H9 (cell line): Measurements from ENCODE around the gene ETV5. TPM values are rescaled to one million over a fixed set of nuclear protein-coding genes. Genes with fewer than 3 reads are reported as not detected.

ENCODE experiments used
- DNase-seq: peaks from one replicate; pipeline ENCODE4 v3.0.0-alpha.2; 2017
- H2AFZ ChIP-seq: one replicate; pipeline ENCODE4 v1.6.1; 2013; ENCODE audit warnings: mild to moderate bottlenecking, low read length, control low read depth, moderate library complexity
- H2AK5ac ChIP-seq: 2 replicates; pipeline ENCODE4 v1.6.1; 2013; ENCODE audit warnings: low read length, control low read depth, mixed read lengths; ENCODE audit not compliant: insufficient read length
- H2BK120ac ChIP-seq: one replicate; pipeline ENCODE4 v1.6.1; 2013; ENCODE audit warnings: low read depth, mild to moderate bottlenecking, low read length, control low read depth, inconsistent platforms; ENCODE audit not compliant: poor library complexity, severe bottlenecking
- H2BK12ac ChIP-seq: 2 replicates; pipeline ENCODE4 v1.6.1; 2013; ENCODE audit warnings: low read length, control low read depth, mixed read lengths, low read depth; ENCODE audit not compliant: insufficient read length
- H2BK15ac ChIP-seq: 2 replicates; pipeline ENCODE4 v1.6.1; 2013; ENCODE audit warnings: low read depth, low read length, control low read depth
- H2BK20ac ChIP-seq: one replicate; pipeline ENCODE4 v1.6.1; 2013; ENCODE audit warnings: low read depth, mild to moderate bottlenecking, low read length, control low read depth, inconsistent platforms; ENCODE audit not compliant: poor library complexity, severe bottlenecking
- H2BK5ac ChIP-seq: 2 replicates; pipeline ENCODE4 v1.6.1; 2013; ENCODE audit warnings: low read length, control low read depth, mixed read lengths; ENCODE audit not compliant: insufficient read length
- H3K14ac ChIP-seq: 2 replicates; pipeline ENCODE4 v1.6.1; 2013; ENCODE audit warnings: low read length, control low read depth; ENCODE audit not compliant: insufficient read depth
- H3K18ac ChIP-seq: 2 replicates; pipeline ENCODE4 v1.6.1; 2013; ENCODE audit warnings: low read depth, mild to moderate bottlenecking, mixed read lengths, low read length, control low read depth; ENCODE audit not compliant: insufficient read length
- H3K23ac ChIP-seq: 2 replicates; pipeline ENCODE4 v1.6.1; 2013; ENCODE audit warnings: low read length, control low read depth, mixed read lengths, low read depth; ENCODE audit not compliant: insufficient read length
- H3K23me2 ChIP-seq: 2 replicates; pipeline ENCODE4 v1.6.1; 2013; ENCODE audit warnings: low read depth, mild to moderate bottlenecking, mixed read lengths, low read length, control low read depth; ENCODE audit not compliant: insufficient read length, poor library complexity, severe bottlenecking
- H3K27ac ChIP-seq: 2 replicates; pipeline ENCODE4 v1.5.1; 2013; ENCODE audit warnings: low read length, control low read depth, mixed read lengths, low read depth; ENCODE audit not compliant: insufficient read length
- H3K27me3 ChIP-seq: 2 replicates; pipeline ENCODE4 v1.6.1; 2013; ENCODE audit warnings: low read length, control low read depth, inconsistent platforms; ENCODE audit not compliant: insufficient read depth
- H3K4ac ChIP-seq: 2 replicates; pipeline ENCODE4 v1.6.1; 2013; ENCODE audit warnings: low read depth, mild to moderate bottlenecking, control low read depth, inconsistent platforms, low read length, moderate library complexity
- H3K4me1 ChIP-seq: 2 replicates; pipeline ENCODE4 v1.6.1; 2013; ENCODE audit warnings: low read length, control low read depth, inconsistent platforms; ENCODE audit not compliant: insufficient read depth
- H3K4me2 ChIP-seq: 2 replicates; pipeline ENCODE4 v1.6.1; 2013; ENCODE audit warnings: low read length, control low read depth, mixed read lengths; ENCODE audit not compliant: insufficient read length, insufficient read depth
- H3K56ac ChIP-seq: 2 replicates; pipeline ENCODE4 v1.6.1; 2013; ENCODE audit warnings: low read depth, mild to moderate bottlenecking, mixed read lengths, low read length, control low read depth; ENCODE audit not compliant: insufficient read length
- H3K79me1 ChIP-seq: 2 replicates; pipeline ENCODE4 v1.6.1; 2013; ENCODE audit warnings: low read depth, mild to moderate bottlenecking, moderate library complexity, low read length, control low read depth, inconsistent platforms; ENCODE audit not compliant: insufficient read depth, poor library complexity, severe bottlenecking
- H3K79me2 ChIP-seq: 2 replicates; pipeline ENCODE4 v1.6.1; 2013; ENCODE audit warnings: low read length, control low read depth, inconsistent platforms; ENCODE audit not compliant: insufficient read depth
- H3K9ac ChIP-seq: 2 replicates; pipeline ENCODE4 v1.6.1; 2013; ENCODE audit warnings: low read length, control low read depth, mixed read lengths; ENCODE audit not compliant: insufficient read length; ENCODE audit errors: extremely low read depth
- H3K9me3 ChIP-seq: one replicate; pipeline ENCODE4 v1.6.1; 2013; ENCODE audit warnings: low read depth, low read length, inconsistent platforms; ENCODE audit not compliant: control insufficient read depth
- H3T11ph ChIP-seq: one replicate; pipeline ENCODE4 v1.6.1; 2013; ENCODE audit warnings: mild to moderate bottlenecking, low read length, control low read depth, inconsistent platforms
- H4K20me1 ChIP-seq: one replicate; pipeline ENCODE4 v1.6.1; 2013; ENCODE audit not compliant: control insufficient read depth, insufficient read length, insufficient read depth
- H4K5ac ChIP-seq: 2 replicates; pipeline ENCODE4 v1.6.1; 2013; ENCODE audit warnings: low read depth, mild to moderate bottlenecking, mixed read lengths, low read length, control low read depth; ENCODE audit not compliant: insufficient read length
- H4K8ac ChIP-seq: replicated peaks from 2 replicates; pipeline ENCODE4 v1.6.1; 2013; ENCODE audit warnings: low read length, control low read depth, mixed read lengths, low read depth; ENCODE audit not compliant: insufficient read length
- H4K91ac ChIP-seq: 2 replicates; pipeline ENCODE4 v1.6.1; 2013; ENCODE audit warnings: low read depth, mild to moderate bottlenecking, moderate library complexity, mixed read lengths, low read length, control low read depth; ENCODE audit not compliant: insufficient read length
- H3K27ac Mint-ChIP-seq, 3 experiments: 2 replicates in 2 of 3; 3 replicates in 1 of 3; pipeline ENCODE4 v1.8.0; 2020 to 2021; ENCODE audit warnings: mixed read lengths in 3 of 3, mild to moderate bottlenecking in 1 of 3, moderate library complexity in 1 of 3
- H3K27me3 Mint-ChIP-seq: 2 replicates; pipeline ENCODE4 v1.8.0; 2021; ENCODE audit warnings: low read depth, mild to moderate bottlenecking, moderate library complexity, mixed read lengths
- H3K36me3 Mint-ChIP-seq, 3 experiments: 2 replicates in 2 of 3; 3 replicates in 1 of 3; pipeline ENCODE4 v1.8.0; 2020 to 2021; ENCODE audit warnings: low read depth in 3 of 3, mixed read lengths in 3 of 3; ENCODE audit not compliant: insufficient read depth in 1 of 3
- H3K4me1 Mint-ChIP-seq, 2 experiments: 2 replicates each; pipeline ENCODE4 v1.8.0; 2020; ENCODE audit warnings: mixed read lengths in 2 of 2
- H3K4me3 Mint-ChIP-seq, 2 experiments: 2 replicates in 1 of 2; 3 replicates in 1 of 2; pipeline ENCODE4 v1.8.0; 2020 to 2021; ENCODE audit warnings: mild to moderate bottlenecking in 2 of 2, mixed read lengths in 2 of 2, moderate library complexity in 1 of 2
- H3K9me3 Mint-ChIP-seq, 2 experiments: 2 replicates in 1 of 2; 3 replicates in 1 of 2; pipeline ENCODE4 v1.8.0; 2020; ENCODE audit warnings: mild to moderate bottlenecking in 2 of 2, mixed read lengths in 2 of 2, moderate library complexity in 1 of 2
- CTCF ChIP-seq: fragments of 200-600 bp; sonication (generic); conservative IDR thresholded peaks from 3 replicates; pipeline ENCODE4 v1.8.0; 2021; ENCODE audit warnings: antibody characterized with exemption, mild to moderate bottlenecking
- WGBS: extraction: QIAGEN DNeasy Blood & Tissue Kit; methylation state at CpG from one replicate; pipeline ENCODE4 v1.1.7; 2013; ENCODE audit warnings: missing lambda C conversion rate, low lambda C conversion rate, mixed read lengths; ENCODE audit not compliant: insufficient read length; ENCODE audit errors: extremely low coverage; 5-methylcytosine and 5-hydroxymethylcytosine counted together
- total RNA-seq: library from RNA; stranded (reverse); gene quantifications from 2 replicates; pipeline ENCODE4 v1.2.1, GENCODE V29; 2021

Gene ETV5
- total RNA-seq, 1 experiment from 2014 or later, result 7.7 TPM

DNA sequence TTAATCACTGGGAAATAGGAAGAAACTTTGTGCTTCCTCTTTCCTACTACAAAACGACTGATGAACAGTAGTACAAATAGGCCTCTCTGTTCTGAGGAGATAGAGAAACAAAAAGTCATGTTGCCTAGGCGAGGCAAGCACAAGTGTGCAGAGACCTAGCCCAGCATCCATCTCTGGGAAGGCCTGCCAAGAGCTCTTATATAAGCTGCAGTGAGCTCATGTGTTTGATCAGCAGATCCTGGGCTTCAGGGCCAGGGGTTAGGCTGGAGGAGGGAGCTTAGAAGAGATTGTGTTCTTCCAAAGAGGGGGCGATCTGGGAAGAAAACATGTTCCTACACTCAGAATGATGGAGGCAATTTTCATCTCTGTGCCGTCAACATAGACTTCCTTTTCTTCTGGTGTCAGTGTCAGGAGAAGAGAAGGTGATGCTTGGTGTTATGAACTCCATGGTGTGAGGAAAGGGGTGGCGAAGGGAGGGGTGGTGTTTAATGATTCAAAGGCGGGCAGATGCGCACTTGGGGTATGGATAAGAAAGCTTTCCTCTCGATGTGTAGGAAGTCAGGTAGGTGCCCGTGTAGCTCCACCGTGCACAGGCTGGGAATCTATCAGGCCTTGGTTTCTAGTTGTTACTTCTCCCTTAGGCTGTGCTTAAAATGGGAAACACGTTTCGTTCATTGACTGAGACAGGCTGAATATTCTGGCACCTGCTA is 29.5 kb upstream of the ETV5 start:
- Histone ChIP-seq H3K9me3 (no peaks in the 10 kb centered on the region), H3K18ac (no peak overlapping the region), H3K14ac (no peak overlapping the region), H3T11ph (no peak overlapping the region), H2AFZ (no peak overlapping the region), H3K79me1 (no peaks in the 10 kb centered on the region), H2BK15ac (no peak overlapping the region), H4K5ac (no peak overlapping the region), H2BK20ac (no peak overlapping the region), H2BK5ac (no peak overlapping the region), H4K8ac (no peak overlapping the region), H2BK120ac (no peak overlapping the region), H3K4me1 (no peaks in the 10 kb centered on the region), H3K23me2 (no peaks in the 10 kb centered on the region), H2AK5ac (no peak overlapping the region), H3K56ac (no peak overlapping the region), H3K27ac (no peak overlapping the region), H4K91ac (no peak overlapping the region), H3K79me2 (no peaks in the 10 kb centered on the region), H3K4me2 (no peak overlapping the region), H2BK12ac (no peak overlapping the region), H3K23ac (no peak overlapping the region), H3K4ac (no peak overlapping the region), H4K20me1 (no peaks in the 10 kb centered on the region), H3K9ac (no peak overlapping the region), H3K27me3 (no peaks in the 10 kb centered on the region)
- no peak overlapping the region for H3K27ac Mint-ChIP-seq
- H3K27me3 Mint-ChIP-seq, result peaks cover 61% of the 10 kb centered on the region
- TF ChIP-seq CTCF, result no peak
- peaks cover 0 to 9% of the 10 kb centered on the region in 2 experiments; a peak in 2 of 4 replicates for H3K4me1 Mint-ChIP-seq
- H3K9me3 Mint-ChIP-seq, result no peaks in the 10 kb centered on the region
- no CpG with 5 or more reads among the region's 12 CpGs for WGBS
- DNase-seq, result no peak
- no peaks in the 10 kb centered on the region for H3K36me3 Mint-ChIP-seq
- H3K4me3 Mint-ChIP-seq, result no peak overlapping the region
